Neural cell (in vitro differentiated cells): ENCODE data around the gene RGS6. TPM values are rescaled to one million over a fixed set of nuclear protein-coding genes. Genes with fewer than 3 reads are reported as not detected.

Experiments used
- H2AFZ ChIP-seq: fragments of 200-600, 300-800 bp; sonication (generic), shearing (Covaris generic); 2 replicates; pipeline ENCODE4 v1.6.0; 2014; ENCODE audit warnings: low read depth, mild to moderate bottlenecking, antibody characterized with exemption, low read length, moderate library complexity
- H3F3A ChIP-seq: fragments of 200-600 bp; shearing (Covaris generic); 2 replicates; pipeline ENCODE4 v1.6.1; 2016; ENCODE audit warnings: mild to moderate bottlenecking, moderate library complexity, mixed read lengths, antibody characterized with exemption, low read length; ENCODE audit not compliant: insufficient read depth, poor library complexity, severe bottlenecking
- H3K27ac ChIP-seq: fragments of 200-600, 300-800 bp; sonication (generic), shearing (Covaris generic); 2 replicates; pipeline ENCODE4 v1.5.1; 2014; ENCODE audit warnings: mild to moderate bottlenecking, low read length, moderate library complexity
- H3K27me3 ChIP-seq: fragments of 300-800, 200-600 bp; sonication (generic), shearing (Covaris generic); 2 replicates; pipeline ENCODE4 v1.6.0; 2014; ENCODE audit warnings: mild to moderate bottlenecking, low read depth, low read length, moderate library complexity; ENCODE audit not compliant: insufficient read depth
- H3K36me3 ChIP-seq: fragments of 300-800, 200-600 bp; sonication (generic), shearing (Covaris generic); 2 replicates; pipeline ENCODE4 v1.5.1; 2014; ENCODE audit warnings: mild to moderate bottlenecking, antibody characterized with exemption, low read length, moderate library complexity; ENCODE audit not compliant: insufficient read depth
- H3K4me2 ChIP-seq: fragments of 300-800, 200-600 bp; sonication (generic), shearing (Covaris generic); 2 replicates; pipeline ENCODE4 v1.6.0; 2014; ENCODE audit warnings: mild to moderate bottlenecking, low read length
- H3K4me3 ChIP-seq: fragments of 300-800, 200-600 bp; sonication (generic), shearing (Covaris generic); 2 replicates; pipeline ENCODE4 v1.5.1; 2014; ENCODE audit warnings: mild to moderate bottlenecking, low read length, moderate library complexity
- H3K79me2 ChIP-seq: fragments of 200-600 bp; shearing (Covaris generic); replicated peaks from 2 replicates; pipeline ENCODE4 v1.6.0; 2014; ENCODE audit warnings: mild to moderate bottlenecking, low read length, moderate library complexity; ENCODE audit not compliant: insufficient read depth
- H3K9ac ChIP-seq: fragments of 300-800, 200-600 bp; sonication (generic), shearing (Covaris generic); 2 replicates; pipeline ENCODE4 v1.6.1; 2016; ENCODE audit warnings: mild to moderate bottlenecking, low read length, mixed read lengths
- H3K9me2 ChIP-seq: fragments of 200-600 bp; shearing (Covaris generic); 2 replicates; pipeline ENCODE4 v1.6.1; 2016; ENCODE audit warnings: mild to moderate bottlenecking, low read length, mixed read lengths; ENCODE audit not compliant: insufficient read depth
- H3K9me3 ChIP-seq: fragments of 200-600, 300-800 bp; sonication (generic), shearing (Covaris generic); 2 replicates; pipeline ENCODE4 v1.6.1; 2016; ENCODE audit warnings: mild to moderate bottlenecking, mixed run types, low read length, moderate library complexity, mixed read lengths
- H4K20me1 ChIP-seq: fragments of 200-600 bp; shearing (Covaris generic); 2 replicates; pipeline ENCODE4 v1.6.1; 2016; ENCODE audit warnings: mild to moderate bottlenecking, mixed run types; ENCODE audit not compliant: insufficient read depth
- CTCF ChIP-seq: fragments of 450-650 bp; IDR thresholded peaks from 2 replicates; pipeline ENCODE4 v1.5.1; 2014; ENCODE audit warnings: antibody characterized with exemption, mild to moderate bottlenecking, moderate library complexity; ENCODE audit not compliant: poor library complexity, severe bottlenecking
- EP300 ChIP-seq: fragments of 450-650 bp; conservative IDR thresholded peaks from 2 replicates; pipeline ENCODE4 v1.6.1; 2014; ENCODE audit warnings: antibody characterized with exemption, mild to moderate bottlenecking, moderate library complexity; ENCODE audit not compliant: poor library complexity, severe bottlenecking
- EZH2 ChIP-seq: fragments of 200-600, 300-800 bp; shearing (Covaris generic), sonication (generic); IDR thresholded peaks from 2 replicates; pipeline ENCODE4 v1.6.1; 2014; ENCODE audit warnings: antibody characterized with exemption, low read length, borderline replicate concordance, mild to moderate bottlenecking; ENCODE audit not compliant: insufficient read depth, poor library complexity, severe bottlenecking
- MXI1 ChIP-seq: fragments of 450-650 bp; conservative IDR thresholded peaks from 2 replicates; pipeline ENCODE4 v1.6.1; 2014; ENCODE audit warnings: antibody characterized with exemption, mild to moderate bottlenecking; ENCODE audit not compliant: poor library complexity, severe bottlenecking
- POLR2AphosphoS5 ChIP-seq: IDR thresholded peaks from 2 replicates; pipeline ENCODE4 v1.6.1; 2012
- RAD21 ChIP-seq: fragments of 450-650 bp; conservative IDR thresholded peaks from 2 replicates; pipeline ENCODE4 v1.6.1; 2014; ENCODE audit warnings: antibody characterized with exemption, mild to moderate bottlenecking, moderate library complexity
- REST ChIP-seq: IDR thresholded peaks from 2 replicates; pipeline ENCODE4 v1.6.1; 2012; ENCODE audit warnings: borderline replicate concordance
- SMC3 ChIP-seq: fragments of 450-650 bp; conservative IDR thresholded peaks from 2 replicates; pipeline ENCODE4 v1.6.1; 2014; ENCODE audit warnings: antibody characterized with exemption, mild to moderate bottlenecking, moderate library complexity; ENCODE audit not compliant: poor library complexity
- TAF1 ChIP-seq: IDR thresholded peaks from 2 replicates; pipeline ENCODE4 v1.6.1; 2012; ENCODE audit warnings: low read depth
- polyA plus RNA-seq: library from polyadenylated mRNA; depleted of rRNA; stranded (reverse); fragments of >200 nt; gene quantifications from 2 replicates; pipeline ENCODE4 v1.2.3, GENCODE V29; 2014

RGS6 gene
- polyA plus RNA-seq, 1 donor from 2014 or later: 7.3 TPM

GRCh38 chr14:72213424-72213823 is 281.2 kb downstream of the RGS6 start:
- TF ChIP-seq EZH2 (no peak), CTCF (no peak), SMC3 (no peak), RAD21 (no peak), REST (no peak), POLR2AphosphoS5 (no peak), TAF1 (no peak), MXI1 (no peak), EP300 (no peak)
- H3K9ac ChIP-seq: no peak overlapping the region
- no peaks in the 10 kb centered on the region for H3K9me2 ChIP-seq
- no peaks in the 10 kb centered on the region for H3F3A ChIP-seq
- no peak overlapping the region for H2AFZ ChIP-seq
- no peak overlapping the region for H3K4me2 ChIP-seq
- H3K9me3 ChIP-seq: no peaks in the 10 kb centered on the region
- no peaks in the 10 kb centered on the region for H3K27me3 ChIP-seq
- no peak overlapping the region for H3K27ac ChIP-seq
- no peak overlapping the region for H3K4me3 ChIP-seq
- H4K20me1 ChIP-seq: no peaks in the 10 kb centered on the region
- no peaks in the 10 kb centered on the region for H3K36me3 ChIP-seq
- H3K79me2 ChIP-seq: no peaks in the 10 kb centered on the region

GRCh38 chr14:72215080-72215479 is 282.9 kb downstream of the RGS6 start:
- H4K20me1 ChIP-seq: no peaks in the 10 kb centered on the region
- no peak for TF ChIP-seq EZH2
- TF ChIP-seq SMC3: no peak
- TF ChIP-seq POLR2AphosphoS5: no peak
- no peak for TF ChIP-seq EP300
- no peak for TF ChIP-seq CTCF
- TF ChIP-seq REST: no peak
- TF ChIP-seq MXI1: no peak
- TF ChIP-seq TAF1: no peak
- no peak for TF ChIP-seq RAD21
- no peaks in the 10 kb centered on the region for H3K9me2 ChIP-seq
- no peaks in the 10 kb centered on the region for H3K79me2 ChIP-seq
- H2AFZ ChIP-seq: no peak overlapping the region
- no peak overlapping the region for H3K9ac ChIP-seq
- no peak overlapping the region for H3K4me2 ChIP-seq
- H3F3A ChIP-seq: no peaks in the 10 kb centered on the region
- no peaks in the 10 kb centered on the region for H3K36me3 ChIP-seq
- H3K27ac ChIP-seq: no peak overlapping the region
- H3K9me3 ChIP-seq: no peaks in the 10 kb centered on the region
- no peak overlapping the region for H3K4me3 ChIP-seq
- no peaks in the 10 kb centered on the region for H3K27me3 ChIP-seq
